Nephron (organoid): ENCODE measurements around the gene RING1.

Source experiments
- H3K27ac Mint-ChIP-seq, 3 experiments: 2 replicates each; pipeline ENCODE4 v1.8.0; 2020; ENCODE audit warnings: mixed read lengths in 3 of 3, mild to moderate bottlenecking in 2 of 3, moderate library complexity in 1 of 3
- H3K27me3 Mint-ChIP-seq: 2 replicates; pipeline ENCODE4 v1.8.0; 2021; ENCODE audit warnings: low read depth, mild to moderate bottlenecking, moderate library complexity, mixed read lengths
- H3K36me3 Mint-ChIP-seq: 2 replicates; pipeline ENCODE4 v1.8.0; 2020; ENCODE audit warnings: low read depth, mixed read lengths
- H3K4me1 Mint-ChIP-seq: 2 replicates; pipeline ENCODE4 v1.8.0; 2020; ENCODE audit warnings: mixed read lengths
- H3K4me3 Mint-ChIP-seq, 3 experiments: 2 replicates each; pipeline ENCODE4 v1.8.0; 2020; ENCODE audit warnings: mild to moderate bottlenecking in 3 of 3, mixed read lengths in 3 of 3, moderate library complexity in 2 of 3
- H3K9me3 Mint-ChIP-seq: 2 replicates; pipeline ENCODE4 v1.8.0; 2020; ENCODE audit warnings: mixed read lengths
- CTCF ChIP-seq, 3 experiments: fragments of 200-600 bp; sonication (generic); IDR thresholded peaks; one replicate each; pipeline ENCODE4 v1.5.0; 2021; ENCODE audit warnings: antibody characterized with exemption in 3 of 3; ENCODE audit not compliant: unreplicated experiment in 3 of 3

RING1 gene

GRCh38 chr6:33164176-33164575 lies 44.1 kb upstream of the RING1 start:
- Mint-ChIP-seq H3K36me3 (no peaks in the 10 kb centered on the region), H3K4me1 (peaks cover 7% of the 10 kb centered on the region), H3K9me3 (no peaks in the 10 kb centered on the region), H3K27ac (no peak overlapping the region), H3K27me3 (peaks cover 17% of the 10 kb centered on the region), H3K4me3 (no peak overlapping the region)
- no peak for TF ChIP-seq CTCF (IDR thresholded peaks at IDR 0.05; ENCODE audit: unreplicated experiment in 3 of 3)

- H3K36me3 Mint-ChIP-seq = no peaks in the 10 kb centered on the region
- H3K27ac Mint-ChIP-seq = no peak overlapping the region
- peaks cover 7% of the 10 kb centered on the region for H3K4me1 Mint-ChIP-seq
- peaks cover 20% of the 10 kb centered on the region for H3K27me3 Mint-ChIP-seq
- no peaks in the 10 kb centered on the region for H3K9me3 Mint-ChIP-seq
- TF ChIP-seq CTCF (IDR thresholded peaks at IDR 0.05; ENCODE audit: unreplicated experiment in 3 of 3) = no peak
- no peak overlapping the region for H3K4me3 Mint-ChIP-seq
Observed at GRCh38 chr6:33164665-33165373, 43.5 kb upstream of the RING1 start.

- H3K9me3 Mint-ChIP-seq = no peaks in the 10 kb centered on the region
- peaks cover 20% of the 10 kb centered on the region for H3K27me3 Mint-ChIP-seq
- H3K27ac Mint-ChIP-seq = no peak overlapping the region
- no peak overlapping the region for H3K4me3 Mint-ChIP-seq
- H3K36me3 Mint-ChIP-seq = no peaks in the 10 kb centered on the region
- TF ChIP-seq CTCF (IDR thresholded peaks at IDR 0.05; ENCODE audit: unreplicated experiment in 3 of 3) = no peak
- H3K4me1 Mint-ChIP-seq = peaks cover 7% of the 10 kb centered on the region
Observed at GRCh38 chr6:33165581-33166258, 42.6 kb upstream of the RING1 start.

GRCh38 chr6:33166363-33166762 lies 41.9 kb upstream of the RING1 start:
- Mint-ChIP-seq H3K9me3 (no peaks in the 10 kb centered on the region), H3K36me3 (no peaks in the 10 kb centered on the region), H3K4me3 (no peak overlapping the region), H3K27me3 (peaks cover 18% of the 10 kb centered on the region), H3K4me1 (peaks cover 1% of the 10 kb centered on the region), H3K27ac (no peak overlapping the region)
- TF ChIP-seq CTCF (IDR thresholded peaks at IDR 0.05; ENCODE audit: unreplicated experiment in 3 of 3) = no peak

- no peak overlapping the region for H3K27ac Mint-ChIP-seq
- no peak overlapping the region for H3K4me3 Mint-ChIP-seq
- no peaks in the 10 kb centered on the region for H3K9me3 Mint-ChIP-seq
- no peak for TF ChIP-seq CTCF (IDR thresholded peaks at IDR 0.05; ENCODE audit: unreplicated experiment in 3 of 3)
- no peaks in the 10 kb centered on the region for H3K36me3 Mint-ChIP-seq
- H3K4me1 Mint-ChIP-seq = no peaks in the 10 kb centered on the region
- peaks cover 16% of the 10 kb centered on the region for H3K27me3 Mint-ChIP-seq
Observed at GRCh38 chr6:33166811-33167210, 41.5 kb upstream of the RING1 start.
